Tibial nerve (tissue), 4 donors: ENCODE measurements around the gene GRIK4. TPM values are rescaled to one million over a fixed set of nuclear protein-coding genes. Genes with fewer than 3 reads are reported as not detected.

Experiments
- DNase-seq, 2 donors: peaks; one replicate each; pipeline ENCODE4 v3.0.0-alpha.2; 2019; ENCODE audit warnings: low spot score in 2 of 2
- H3K27ac ChIP-seq, 4 donors: fragments of 200-600 bp; sonication (generic) in 3 of 4; one replicate each; pipeline ENCODE4 v1.5.1; 2017 to 2019; ENCODE audit warnings: mild to moderate bottlenecking in 1 of 4
- H3K27me3 ChIP-seq, 2 donors: fragments of 200-600 bp; sonication (generic) in 1 of 2; one replicate each; pipeline versions ENCODE4 v1.5.1 to v1.6.0; 2017 to 2019
- H3K36me3 ChIP-seq, 3 donors: fragments of 200-600 bp; sonication (generic); one replicate each; pipeline ENCODE4 v1.5.1; 2018 to 2019
- H3K4me1 ChIP-seq, 4 donors: fragments of 200-600 bp; sonication (generic) in 3 of 4; one replicate each; pipeline ENCODE4 v1.5.1; 2017 to 2019
- H3K4me3 ChIP-seq, 4 donors: fragments of 200-600 bp; sonication (generic) in 3 of 4; one replicate each; pipeline ENCODE4 v1.5.1; 2017 to 2019; ENCODE audit warnings: mild to moderate bottlenecking in 1 of 4, moderate library complexity in 1 of 4
- H3K9me3 ChIP-seq, 4 donors: fragments of 200-600 bp; sonication (generic) in 3 of 4; one replicate each; pipeline ENCODE4 v1.5.1; 2017 to 2019
- EP300 ChIP-seq, 2 donors: sonication (generic); formaldehyde crosslinking; IDR thresholded peaks; one replicate each; pipeline ENCODE4 v1.6.1; 2017; ENCODE audit warnings: antibody characterized with exemption in 2 of 2, mild to moderate bottlenecking in 1 of 2
- POLR2A ChIP-seq, 2 donors: fragments of 450-650 bp; IDR thresholded peaks; one replicate each; pipeline ENCODE4 v1.6.1; 2017; ENCODE audit warnings: antibody characterized with exemption in 2 of 2, mild to moderate bottlenecking in 2 of 2, moderate library complexity in 2 of 2
- WGBS, 2 donors: methylation state at CpG; one replicate each; pipeline ENCODE4 v1.1.5; 2018; 5-methylcytosine and 5-hydroxymethylcytosine counted together
- total RNA-seq, 4 donors: library from RNA; depleted of rRNA; stranded (reverse); fragments of >200 nt; gene quantifications; one replicate each; pipeline ENCODE4 v1.1.0, GENCODE V29; 2016
- TF ChIP-seq, protein P1 (sequence below), 5 experiments: fragments of 200-600 bp in 3 of 5; fragments of 450-650 bp in 2 of 5; sonication (generic) in 3 of 5; IDR thresholded peaks; one replicate each; pipeline ENCODE4 v1.5.1; 2016 to 2019; ENCODE audit warnings: antibody characterized with exemption in 5 of 5, mild to moderate bottlenecking in 3 of 5, moderate library complexity in 2 of 5

GRIK4 gene
- total RNA-seq, 4 donors from 2014 or later = 0.22 to 0.98 TPM; not detected in 2

DNA sequence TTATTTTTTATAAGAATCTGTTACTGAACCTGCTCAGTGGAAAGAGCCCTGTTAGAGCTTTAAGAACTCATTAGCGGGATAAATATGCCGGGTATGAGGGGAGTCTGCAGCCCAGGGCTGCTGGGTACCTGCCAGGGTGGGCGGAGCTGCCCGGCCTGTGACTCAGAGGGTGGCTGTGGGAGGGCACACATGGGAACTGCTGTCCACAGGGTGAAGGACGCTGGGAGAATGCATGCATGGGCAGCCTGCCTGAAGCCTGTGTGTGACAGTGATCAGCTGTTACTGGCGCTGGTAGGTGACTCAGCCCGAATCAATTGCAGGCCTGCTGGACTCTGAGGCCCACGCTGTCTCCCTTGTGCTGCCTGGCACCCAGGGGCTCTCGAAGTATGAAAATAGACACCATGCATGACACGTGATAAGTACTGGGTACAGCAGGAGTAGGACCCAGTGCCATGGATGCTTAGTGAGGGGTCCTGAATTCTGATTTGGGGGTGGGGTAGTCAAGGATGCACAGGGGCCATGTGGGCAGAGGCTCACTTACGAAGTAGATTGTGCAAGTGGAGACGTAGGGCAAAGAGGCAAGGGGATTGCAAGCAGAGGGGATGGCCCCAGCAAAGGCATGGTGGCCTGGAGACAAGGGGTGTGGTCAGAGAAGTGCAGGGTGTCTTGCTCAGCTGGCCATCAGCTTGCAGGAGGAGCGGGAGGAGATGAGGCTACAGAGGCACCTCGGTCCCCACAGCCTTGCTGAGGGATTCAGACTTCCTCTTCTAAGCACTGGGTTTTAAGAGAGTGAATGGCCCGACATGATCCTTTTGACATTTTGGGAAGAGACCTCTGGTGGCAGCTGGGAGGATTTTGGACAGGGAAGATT is 36.5 kb downstream of the GRIK4 start:
- Histone ChIP-seq H3K4me1 (peaks cover 0 to 25% (median 7%) of the 10 kb centered on the region in 4 donors), H3K36me3 (no peaks in the 10 kb centered on the region), H3K9me3 (no peaks in the 10 kb centered on the region), H3K4me3 (no peak overlapping the region), H3K27me3 (no peaks in the 10 kb centered on the region), H3K27ac (peak overlapping the region in 2 of 4 donors; percentile 49 to 65)
- peak in 1 of 2 donors; percentile 29 for DNase-seq
- 22 to 25% methylated on average over 14 to 15 of the region's 15 CpGs for WGBS, 2 donors
- TF ChIP-seq, protein P1, sequence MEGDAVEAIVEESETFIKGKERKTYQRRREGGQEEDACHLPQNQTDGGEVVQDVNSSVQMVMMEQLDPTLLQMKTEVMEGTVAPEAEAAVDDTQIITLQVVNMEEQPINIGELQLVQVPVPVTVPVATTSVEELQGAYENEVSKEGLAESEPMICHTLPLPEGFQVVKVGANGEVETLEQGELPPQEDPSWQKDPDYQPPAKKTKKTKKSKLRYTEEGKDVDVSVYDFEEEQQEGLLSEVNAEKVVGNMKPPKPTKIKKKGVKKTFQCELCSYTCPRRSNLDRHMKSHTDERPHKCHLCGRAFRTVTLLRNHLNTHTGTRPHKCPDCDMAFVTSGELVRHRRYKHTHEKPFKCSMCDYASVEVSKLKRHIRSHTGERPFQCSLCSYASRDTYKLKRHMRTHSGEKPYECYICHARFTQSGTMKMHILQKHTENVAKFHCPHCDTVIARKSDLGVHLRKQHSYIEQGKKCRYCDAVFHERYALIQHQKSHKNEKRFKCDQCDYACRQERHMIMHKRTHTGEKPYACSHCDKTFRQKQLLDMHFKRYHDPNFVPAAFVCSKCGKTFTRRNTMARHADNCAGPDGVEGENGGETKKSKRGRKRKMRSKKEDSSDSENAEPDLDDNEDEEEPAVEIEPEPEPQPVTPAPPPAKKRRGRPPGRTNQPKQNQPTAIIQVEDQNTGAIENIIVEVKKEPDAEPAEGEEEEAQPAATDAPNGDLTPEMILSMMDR (IDR thresholded peaks at IDR 0.05) = peak in 1 of 5 experiments; percentile 7
- peak in 1 of 2 donors; percentile 52 for TF ChIP-seq EP300 (IDR thresholded peaks at IDR 0.05)
- no peak for TF ChIP-seq POLR2A (IDR thresholded peaks at IDR 0.05)

DNA sequence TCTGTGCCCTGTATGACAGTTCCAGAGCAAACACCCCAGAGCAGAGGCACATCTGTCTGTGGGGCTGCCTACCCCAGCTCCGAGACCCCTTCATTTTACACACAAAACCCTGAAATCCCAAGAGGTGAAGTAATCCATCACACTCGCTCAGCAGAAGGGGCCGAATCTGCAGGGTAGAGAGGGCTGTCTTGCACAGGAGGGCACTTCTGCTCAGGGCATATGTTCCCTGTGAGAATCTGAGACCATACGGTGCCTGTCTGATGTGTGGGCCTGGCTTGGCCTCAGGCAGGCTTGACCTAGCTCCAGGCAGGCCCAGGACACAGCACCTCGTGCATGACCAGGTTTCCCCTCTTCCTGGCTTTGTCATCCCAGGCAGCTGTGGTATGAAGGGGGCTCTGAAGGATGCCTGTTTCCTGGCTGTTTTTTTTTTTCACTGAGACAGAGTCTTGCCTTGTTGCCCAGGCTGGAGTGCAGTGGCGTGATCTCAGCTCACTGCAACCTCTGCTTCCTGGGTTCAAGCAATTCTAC is 37.2 kb downstream of the GRIK4 start:
- Histone ChIP-seq H3K36me3 (no peaks in the 10 kb centered on the region), H3K27ac (peak overlapping the region in 1 of 4 donors; percentile 65), H3K9me3 (no peaks in the 10 kb centered on the region), H3K4me1 (peaks cover 0 to 25% (median 7%) of the 10 kb centered on the region in 4 donors), H3K4me3 (no peak overlapping the region), H3K27me3 (no peaks in the 10 kb centered on the region)
- TF ChIP-seq EP300 (IDR thresholded peaks at IDR 0.05) = no peak
- DNase-seq = no peak
- 62 to 74% methylated on average over 5 to 6 of the region's 6 CpGs for WGBS, 2 donors

DNA sequence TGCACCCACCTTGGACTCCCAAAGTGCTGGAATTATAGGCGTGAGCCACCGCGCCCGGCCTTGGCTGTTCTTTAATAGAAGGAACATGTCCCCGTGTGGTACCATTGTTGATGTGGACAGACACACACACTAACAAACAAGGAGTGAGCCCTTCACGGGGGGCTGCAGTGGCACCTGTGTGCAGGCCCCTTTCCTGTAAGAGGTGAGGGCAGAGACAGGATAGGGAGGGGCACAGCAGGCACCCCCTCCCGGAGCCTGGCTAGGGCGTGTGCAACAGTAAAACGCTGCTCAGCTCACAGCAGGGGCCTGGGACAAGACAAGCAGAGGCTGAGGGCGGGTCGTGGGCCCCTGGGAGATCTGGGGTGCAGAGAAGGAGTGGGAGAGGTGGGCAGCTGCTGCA is 37.8 kb downstream of the GRIK4 start:
- Histone ChIP-seq H3K4me1 (peaks cover 0 to 25% (median 7%) of the 10 kb centered on the region in 4 donors), H3K9me3 (no peaks in the 10 kb centered on the region), H3K36me3 (no peaks in the 10 kb centered on the region), H3K4me3 (no peak overlapping the region), H3K27ac (no peak overlapping the region), H3K27me3 (no peaks in the 10 kb centered on the region)
- TF ChIP-seq, protein P1 (IDR thresholded peaks at IDR 0.05) = no peak
- TF ChIP-seq EP300 (IDR thresholded peaks at IDR 0.05) (no peak), POLR2A (IDR thresholded peaks at IDR 0.05) (no peak)
- 80 to 86% methylated on average over 11 of the region's 11 CpGs for WGBS, 2 donors
- no peak for DNase-seq

DNA sequence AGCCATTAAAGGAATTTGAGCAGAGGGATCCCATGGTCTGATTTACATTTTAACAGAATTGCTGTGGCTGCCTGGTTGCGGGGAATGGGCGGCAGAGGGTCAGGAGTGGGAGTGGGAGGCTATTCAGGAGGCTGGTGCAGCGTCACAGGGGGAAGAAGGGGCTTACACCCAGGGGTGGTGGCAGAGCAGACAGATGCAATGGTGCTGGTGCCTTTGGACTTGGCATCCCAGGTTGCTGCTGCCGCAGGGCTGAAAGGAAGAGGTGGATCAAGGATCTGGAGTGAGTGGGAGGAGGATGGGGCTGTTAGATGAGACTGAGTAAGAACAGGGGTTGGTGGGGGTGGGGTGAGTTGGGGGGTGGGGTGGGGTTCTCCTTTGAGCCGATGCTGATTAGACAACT is 38.5 kb downstream of the GRIK4 start:
- H3K36me3 ChIP-seq = no peaks in the 10 kb centered on the region
- no peaks in the 10 kb centered on the region for H3K9me3 ChIP-seq
- no peak for DNase-seq
- H3K27ac ChIP-seq = no peak overlapping the region
- WGBS, 2 donors = 74 to 78% methylated on average over 5 of the region's 5 CpGs
- no peak overlapping the region for H3K4me3 ChIP-seq
- peaks cover 0 to 25% (median 7%) of the 10 kb centered on the region in 4 donors for H3K4me1 ChIP-seq
- H3K27me3 ChIP-seq = no peaks in the 10 kb centered on the region
- TF ChIP-seq EP300 (IDR thresholded peaks at IDR 0.05) (no peak), POLR2A (IDR thresholded peaks at IDR 0.05) (no peak)
- TF ChIP-seq, protein P1 (IDR thresholded peaks at IDR 0.05) = no peak

DNA sequence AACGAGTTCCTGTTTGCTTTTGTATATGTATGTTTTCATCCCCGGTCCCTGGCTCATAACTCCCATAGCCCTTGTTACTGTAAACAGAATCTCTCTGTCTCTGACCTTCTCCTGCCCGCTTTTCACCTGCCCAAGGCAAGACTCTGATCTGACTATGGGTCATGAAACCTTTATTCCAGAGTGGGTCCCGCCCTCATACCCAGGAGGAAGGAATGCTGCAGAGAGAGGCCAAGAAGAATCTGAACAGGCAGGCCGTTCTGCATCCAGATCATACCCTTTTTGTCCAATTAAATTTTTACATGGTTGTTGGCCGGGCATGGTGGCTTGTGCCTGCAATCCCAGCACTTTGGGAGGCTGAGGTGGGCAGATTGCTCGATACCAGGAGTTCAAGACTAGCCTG is 39.6 kb downstream of the GRIK4 start:
- 86 to 88% methylated on average over 7 of the region's 7 CpGs for WGBS, 2 donors
- Histone ChIP-seq H3K27ac (no peak overlapping the region), H3K36me3 (no peaks in the 10 kb centered on the region), H3K4me1 (peaks cover 0 to 25% (median 6%) of the 10 kb centered on the region in 4 donors), H3K27me3 (no peaks in the 10 kb centered on the region), H3K9me3 (no peaks in the 10 kb centered on the region), H3K4me3 (no peak overlapping the region)
- no peak for DNase-seq
- TF ChIP-seq EP300 (IDR thresholded peaks at IDR 0.05) (no peak), POLR2A (IDR thresholded peaks at IDR 0.05) (no peak)
- TF ChIP-seq, protein P1 (IDR thresholded peaks at IDR 0.05) = no peak
